Measurements from ENCODE around the gene ATP13A3.

ATP13A3 gene

GRCh38 chr3:194450341-194450740, 36.5 kb downstream of the ATP13A3 start:
- no peak for TF ChIP-seq BHLHE40 (IDR thresholded peaks at IDR 0.05; ENCODE audit: borderline replicate concordance)
- no peak for TF ChIP-seq ZNF384 (IDR thresholded peaks at IDR 0.05)
- TF ChIP-seq ELF4 (IDR thresholded peaks at IDR 0.05): no peak
- no peak for TF ChIP-seq HDGF (IDR thresholded peaks at IDR 0.05; ENCODE audit: borderline replicate concordance)
- no peak for TF ChIP-seq L3MBTL2 (conservative IDR thresholded peaks at IDR 0.05)
- no peak for TF ChIP-seq PKNOX1 (IDR thresholded peaks at IDR 0.05)
- no peak for TF ChIP-seq FOXK2 (IDR thresholded peaks at IDR 0.05)
- TF ChIP-seq FOXA1 (IDR thresholded peaks at IDR 0.05): no peak
- no peak for TF ChIP-seq TARDBP (IDR thresholded peaks at IDR 0.05)
- TF ChIP-seq NFRKB (IDR thresholded peaks at IDR 0.05): no peak
- CTCF ChIA-PET: no interaction called here
- POLR2A ChIA-PET: no interaction called here
- no peak for DNase-seq (ENCODE audit: extremely low spot score)

- ChIA-PET POLR2A (no interaction called here), CTCF (no interaction called here)
- no peak for TF ChIP-seq NFRKB (IDR thresholded peaks at IDR 0.05)
- no peak for TF ChIP-seq ZNF384 (IDR thresholded peaks at IDR 0.05)
- no peak for TF ChIP-seq ELF4 (IDR thresholded peaks at IDR 0.05)
- TF ChIP-seq FOXM1 (IDR thresholded peaks at IDR 0.05; ENCODE audit: borderline replicate concordance): no peak
- no peak for TF ChIP-seq CTBP1 (IDR thresholded peaks at IDR 0.05; ENCODE audit: borderline replicate concordance)
- no peak for TF ChIP-seq ARNT (IDR thresholded peaks at IDR 0.05)
- no peak for TF ChIP-seq TARDBP (IDR thresholded peaks at IDR 0.05)
- TF ChIP-seq SUZ12 (IDR thresholded peaks at IDR 0.05): no peak
- no peak for TF ChIP-seq PKNOX1 (IDR thresholded peaks at IDR 0.05)
- no peak for TF ChIP-seq FOXK2 (IDR thresholded peaks at IDR 0.05)
- TF ChIP-seq BHLHE40 (IDR thresholded peaks at IDR 0.05; ENCODE audit: borderline replicate concordance): no peak
- no peak for TF ChIP-seq FOXA1 (IDR thresholded peaks at IDR 0.05)
- TF ChIP-seq LEF1 (IDR thresholded peaks at IDR 0.05; ENCODE audit: borderline replicate concordance): no peak
- TF ChIP-seq L3MBTL2 (conservative IDR thresholded peaks at IDR 0.05): no peak
- TF ChIP-seq SP1 (IDR thresholded peaks at IDR 0.05): no peak
- no peak for TF ChIP-seq HDGF (IDR thresholded peaks at IDR 0.05; ENCODE audit: borderline replicate concordance)
- DNase-seq (ENCODE audit: extremely low spot score): no peak
Observed at GRCh38 chr3:194449913-194450312, 36.9 kb downstream of the ATP13A3 start.

- DNase-seq (ENCODE audit: extremely low spot score): no peak
- CTCF ChIA-PET: no interaction called here
- POLR2A ChIA-PET: no interaction called here
- TF ChIP-seq FOXM1 (IDR thresholded peaks at IDR 0.05; ENCODE audit: borderline replicate concordance): no peak
- TF ChIP-seq ARNT (IDR thresholded peaks at IDR 0.05): no peak
- no peak for TF ChIP-seq ELF4 (IDR thresholded peaks at IDR 0.05)
- no peak for TF ChIP-seq SUZ12 (IDR thresholded peaks at IDR 0.05)
- no peak for TF ChIP-seq SP1 (IDR thresholded peaks at IDR 0.05)
- TF ChIP-seq ZNF384 (IDR thresholded peaks at IDR 0.05): no peak
- TF ChIP-seq PKNOX1 (IDR thresholded peaks at IDR 0.05): no peak
- TF ChIP-seq HDGF (IDR thresholded peaks at IDR 0.05; ENCODE audit: borderline replicate concordance): no peak
- no peak for TF ChIP-seq FOXK2 (IDR thresholded peaks at IDR 0.05)
- no peak for TF ChIP-seq BHLHE40 (IDR thresholded peaks at IDR 0.05; ENCODE audit: borderline replicate concordance)
- TF ChIP-seq NFRKB (IDR thresholded peaks at IDR 0.05): no peak
- TF ChIP-seq LEF1 (IDR thresholded peaks at IDR 0.05; ENCODE audit: borderline replicate concordance): no peak
- TF ChIP-seq TARDBP (IDR thresholded peaks at IDR 0.05): no peak
- no peak for TF ChIP-seq L3MBTL2 (conservative IDR thresholded peaks at IDR 0.05)
- TF ChIP-seq FOXA1 (IDR thresholded peaks at IDR 0.05): no peak
- TF ChIP-seq CTBP1 (IDR thresholded peaks at IDR 0.05; ENCODE audit: borderline replicate concordance): no peak
Observed at GRCh38 chr3:194447657-194448056, 39.1 kb downstream of the ATP13A3 start.

- ChIA-PET POLR2A (no interaction called here), CTCF (no interaction called here)
- TF ChIP-seq TARDBP (IDR thresholded peaks at IDR 0.05): no peak
- TF ChIP-seq BHLHE40 (IDR thresholded peaks at IDR 0.05; ENCODE audit: borderline replicate concordance): no peak
- TF ChIP-seq SUZ12 (IDR thresholded peaks at IDR 0.05): no peak
- no peak for TF ChIP-seq FOXM1 (IDR thresholded peaks at IDR 0.05; ENCODE audit: borderline replicate concordance)
- TF ChIP-seq FOXA1 (IDR thresholded peaks at IDR 0.05): no peak
- TF ChIP-seq LEF1 (IDR thresholded peaks at IDR 0.05; ENCODE audit: borderline replicate concordance): no peak
- no peak for TF ChIP-seq NFRKB (IDR thresholded peaks at IDR 0.05)
- TF ChIP-seq SP1 (IDR thresholded peaks at IDR 0.05): no peak
- TF ChIP-seq ZNF384 (IDR thresholded peaks at IDR 0.05): no peak
- DNase-seq (ENCODE audit: extremely low spot score): no peak
Observed at GRCh38 chr3:194447161-194447560, 39.6 kb downstream of the ATP13A3 start.

- no peak for DNase-seq (ENCODE audit: extremely low spot score)
- ChIA-PET POLR2A (no interaction called here), CTCF (no interaction called here)
- TF ChIP-seq HDGF (IDR thresholded peaks at IDR 0.05; ENCODE audit: borderline replicate concordance) (no peak), FOXA1 (IDR thresholded peaks at IDR 0.05) (no peak), LEF1 (IDR thresholded peaks at IDR 0.05; ENCODE audit: borderline replicate concordance) (no peak), L3MBTL2 (conservative IDR thresholded peaks at IDR 0.05) (no peak)
Observed at GRCh38 chr3:194446754-194447153, 40.0 kb downstream of the ATP13A3 start.

GRCh38 chr3:194446172-194446571, 40.6 kb downstream of the ATP13A3 start:
- ChIA-PET CTCF (no interaction called here), POLR2A (no interaction called here)
- no peak for DNase-seq (ENCODE audit: extremely low spot score)
- TF ChIP-seq FOXM1 (IDR thresholded peaks at IDR 0.05; ENCODE audit: borderline replicate concordance) (no peak), SUZ12 (IDR thresholded peaks at IDR 0.05) (no peak), SP1 (IDR thresholded peaks at IDR 0.05) (no peak), ZNF384 (IDR thresholded peaks at IDR 0.05) (no peak), PKNOX1 (IDR thresholded peaks at IDR 0.05) (no peak), CTBP1 (IDR thresholded peaks at IDR 0.05; ENCODE audit: borderline replicate concordance) (no peak), NFRKB (IDR thresholded peaks at IDR 0.05) (no peak), FOXA1 (IDR thresholded peaks at IDR 0.05) (no peak), BHLHE40 (IDR thresholded peaks at IDR 0.05; ENCODE audit: borderline replicate concordance) (no peak), ELF4 (IDR thresholded peaks at IDR 0.05) (no peak)

Data from HEK293T (cell line).